OCI-LY3 (cell line): Measurements from ENCODE around the gene SMAD3.

Source experiments
- H2AFZ ChIP-seq: fragments of 200-600, 300-600 bp; shearing (Covaris generic); 2 replicates; pipeline ENCODE4 v1.6.0; 2014; ENCODE audit warnings: antibody characterized with exemption, low read depth, low read length
- H3K27ac ChIP-seq: fragments of 200-600, 300-600 bp; sonication (generic); 2 replicates; pipeline ENCODE4 v1.5.1; 2014; ENCODE audit warnings: mild to moderate bottlenecking, low read length, moderate library complexity, mixed read lengths
- H3K27me3 ChIP-seq: fragments of 200-600, 300-600 bp; sonication (generic); 2 replicates; pipeline ENCODE4 v1.6.1; 2014; ENCODE audit warnings: low read depth, low read length, mixed read lengths
- H3K36me3 ChIP-seq: fragments of 200-600, 300-600 bp; sonication (generic); replicated peaks from 2 replicates; pipeline ENCODE3; 2014; ENCODE audit warnings: low read depth, low read length, mixed read lengths
- H3K4me1 ChIP-seq: fragments of 300-600, 200-600 bp; sonication (generic); 2 replicates; pipeline ENCODE4 v1.6.1; 2014; ENCODE audit warnings: low read length, mixed read lengths
- H3K4me2 ChIP-seq: fragments of 200-600, 300-600 bp; sonication (generic); 2 replicates; pipeline ENCODE4 v1.6.1; 2014; ENCODE audit warnings: low read length, mixed read lengths
- H3K4me3 ChIP-seq: fragments of 300-600, 200-600 bp; sonication (generic); 2 replicates; pipeline ENCODE4 v1.5.1; 2014; ENCODE audit warnings: antibody characterized with exemption, mild to moderate bottlenecking, low read length, moderate library complexity
- H3K79me2 ChIP-seq: fragments of 300-600, 200-600 bp; shearing (Covaris generic); 2 replicates; pipeline ENCODE4 v1.6.1; 2014; ENCODE audit warnings: mild to moderate bottlenecking, low read length, mixed read lengths
- H3K9ac ChIP-seq: fragments of 300-600, 200-600 bp; shearing (Covaris generic); 2 replicates; pipeline ENCODE4 v1.6.0; 2014; ENCODE audit warnings: mild to moderate bottlenecking, low read length, moderate library complexity
- H3K9me3 ChIP-seq: fragments of 200-600, 300-600 bp; shearing (Covaris generic); 2 replicates; pipeline ENCODE4 v1.6.1; 2014; ENCODE audit warnings: low read length, mixed read lengths; ENCODE audit not compliant: insufficient read depth
- H4K20me1 ChIP-seq: fragments of 200-600, 300-600 bp; sonication (generic); 2 replicates; pipeline ENCODE4 v1.6.1; 2016; ENCODE audit warnings: low read length, mixed read lengths; ENCODE audit not compliant: insufficient read depth
- CTCF ChIP-seq: fragments of 200-600, 300-600 bp; sonication (generic); IDR thresholded peaks from 2 replicates; pipeline ENCODE4 v1.5.1; 2014; ENCODE audit warnings: antibody characterized with exemption, low read length, low read depth
- EZH2phosphoT487 ChIP-seq: fragments of 200-600 bp; shearing (Covaris generic); IDR thresholded peaks from 2 replicates; pipeline ENCODE4 v1.6.1; 2018; ENCODE audit warnings: antibody characterized with exemption, mixed run types, low read depth

SMAD3 gene

GRCh38 chr15:67023517-67024313 is 41.7 kb upstream of the SMAD3 start:
- H3K27ac ChIP-seq, result no peak overlapping the region
- no peaks in the 10 kb centered on the region for H3K36me3 ChIP-seq
- no peaks in the 10 kb centered on the region for H3K27me3 ChIP-seq
- no peaks in the 10 kb centered on the region for H3K9me3 ChIP-seq
- peaks cover 14% of the 10 kb centered on the region for H3K4me1 ChIP-seq
- H4K20me1 ChIP-seq, result no peaks in the 10 kb centered on the region
- no peak overlapping the region for H2AFZ ChIP-seq
- no peak overlapping the region for H3K9ac ChIP-seq
- no peak overlapping the region for H3K4me3 ChIP-seq
- H3K79me2 ChIP-seq, result no peaks in the 10 kb centered on the region
- H3K4me2 ChIP-seq, result no peak overlapping the region
- no peak for TF ChIP-seq EZH2phosphoT487
- no peak for TF ChIP-seq CTCF

GRCh38 chr15:67024314-67024997 is 40.9 kb upstream of the SMAD3 start:
- H3K9ac ChIP-seq, result no peak overlapping the region

GRCh38 chr15:67024998-67025368 is 40.4 kb upstream of the SMAD3 start:
- Histone ChIP-seq H3K4me3 (no peak overlapping the region), H3K9me3 (no peaks in the 10 kb centered on the region), H3K4me1 (peaks cover 9% of the 10 kb centered on the region), H3K27me3 (no peaks in the 10 kb centered on the region), H3K4me2 (no peak overlapping the region), H2AFZ (no peak overlapping the region), H3K27ac (no peak overlapping the region), H3K36me3 (no peaks in the 10 kb centered on the region), H3K9ac (no peak overlapping the region), H4K20me1 (no peaks in the 10 kb centered on the region), H3K79me2 (no peaks in the 10 kb centered on the region)
- TF ChIP-seq CTCF, result no peak
- TF ChIP-seq EZH2phosphoT487, result no peak

More at GRCh38 chr15:67024314-67024997, 40.9 kb upstream of the SMAD3 start:
- Histone ChIP-seq H2AFZ (no peak overlapping the region), H3K4me2 (no peak overlapping the region), H3K36me3 (no peaks in the 10 kb centered on the region), H3K9me3 (no peaks in the 10 kb centered on the region), H3K4me3 (no peak overlapping the region), H3K4me1 (peaks cover 14% of the 10 kb centered on the region), H3K27me3 (no peaks in the 10 kb centered on the region), H3K79me2 (no peaks in the 10 kb centered on the region), H4K20me1 (no peaks in the 10 kb centered on the region), H3K27ac (no peak overlapping the region)
- TF ChIP-seq EZH2phosphoT487, result no peak
- no peak for TF ChIP-seq CTCF

- no peaks in the 10 kb centered on the region for H3K79me2 ChIP-seq
- no peak overlapping the region for H3K4me2 ChIP-seq
- H3K27me3 ChIP-seq, result no peaks in the 10 kb centered on the region
- H3K4me1 ChIP-seq, result 0 out of 2 replicates have a peak, but pooled peaks cover 6% of the 10 kb centered on the region
- no peak overlapping the region for H3K4me3 ChIP-seq
- no peaks in the 10 kb centered on the region for H3K9me3 ChIP-seq
- no peak overlapping the region for H3K9ac ChIP-seq
- no peak overlapping the region for H3K27ac ChIP-seq
- H4K20me1 ChIP-seq, result no peaks in the 10 kb centered on the region
- H3K36me3 ChIP-seq, result no peaks in the 10 kb centered on the region
- H2AFZ ChIP-seq, result no peak overlapping the region
- no peak for TF ChIP-seq EZH2phosphoT487
- no peak for TF ChIP-seq CTCF
These were observed 39.4 kb upstream of the SMAD3 start for GRCh38 chr15:67025719-67026609.
